GM23338 (cell line): ENCODE measurements around the gene ASPM.

Experiments
- CREB1 ChIP-seq: fragments of 250-450 bp; sonication (Bioruptor Pico); IDR thresholded peaks from 2 replicates; pipeline ENCODE4 v1.5.0; 2020; ENCODE audit warnings: low read depth, mild to moderate bottlenecking, moderate library complexity
- CTCF ChIP-seq, 2 experiments: fragments of 200-600 bp in 1 of 2; sonication (generic) in 1 of 2; conservative IDR thresholded peaks; 2 replicates each; pipeline versions ENCODE4 v1.5.1 to v1.6.1; 2016 to 2017; ENCODE audit warnings: antibody characterized with exemption in 2 of 2, low read depth in 2 of 2, mild to moderate bottlenecking in 2 of 2, moderate library complexity in 1 of 2
- ETS1 ChIP-seq: IDR thresholded peaks from 2 replicates; pipeline ENCODE4 v1.6.1; 2016; ENCODE audit warnings: antibody characterized with exemption
- EZH2 ChIP-seq: fragments of 200-600 bp; sonication (generic); IDR thresholded peaks from one replicate; pipeline ENCODE4 v1.8.0; 2017; ENCODE audit warnings: antibody characterized with exemption, mild to moderate bottlenecking, low read depth; ENCODE audit not compliant: unreplicated experiment
- EZH2phosphoT487 ChIP-seq: fragments of 200-600 bp; sonication (generic); IDR thresholded peaks from one replicate; pipeline ENCODE4 v1.8.1; 2018; ENCODE audit warnings: antibody characterized with exemption; ENCODE audit not compliant: unreplicated experiment
- JUNB ChIP-seq: IDR thresholded peaks from one replicate; pipeline ENCODE4 v1.6.1; 2016; ENCODE audit warnings: antibody characterized with exemption; ENCODE audit not compliant: unreplicated experiment
- NANOG ChIP-seq: IDR thresholded peaks from 2 replicates; pipeline ENCODE4 v1.6.1; 2016; ENCODE audit warnings: antibody characterized with exemption, borderline replicate concordance
- POLR2AphosphoS5 ChIP-seq: IDR thresholded peaks from 2 replicates; pipeline ENCODE4 v1.6.1; 2016; ENCODE audit warnings: antibody characterized with exemption, low read depth
- REST ChIP-seq: IDR thresholded peaks from one replicate; pipeline ENCODE4 v1.6.1; 2018; ENCODE audit warnings: antibody characterized with exemption; ENCODE audit not compliant: unreplicated experiment
- STAT1 ChIP-seq: IDR thresholded peaks from one replicate; pipeline ENCODE4 v1.6.1; 2016; ENCODE audit warnings: antibody characterized with exemption; ENCODE audit not compliant: unreplicated experiment
- ZNF114 ChIP-seq: fragments of 250-450 bp; sonication (Bioruptor Pico); IDR thresholded peaks from 2 replicates; pipeline ENCODE4 v1.5.0; 2020; ENCODE audit warnings: mild to moderate bottlenecking, moderate library complexity
- ZNF331 ChIP-seq: fragments of 250-450 bp; sonication (Bioruptor Pico); IDR thresholded peaks from 2 replicates; pipeline ENCODE4 v1.5.0; 2020; ENCODE audit warnings: low read depth, mild to moderate bottlenecking, moderate library complexity
- ZNF462 ChIP-seq: fragments of 250-450 bp; sonication (Bioruptor Pico); IDR thresholded peaks from 2 replicates; pipeline ENCODE4 v1.5.0; 2020; ENCODE audit warnings: mild to moderate bottlenecking, moderate library complexity

GRCh38 chr1:197144570-197145325 lies 1.7 kb downstream of the ASPM start:
- TF ChIP-seq CTCF (conservative IDR thresholded peaks at IDR 0.05; ENCODE audit: low read depth in 2 of 2), result no peak
- no peak for TF ChIP-seq REST
- TF ChIP-seq EZH2phosphoT487, result no peak
- TF ChIP-seq EZH2, result no peak
- no peak for TF ChIP-seq POLR2AphosphoS5
- no peak for TF ChIP-seq STAT1
- TF ChIP-seq JUNB, result no peak
- TF ChIP-seq CREB1, result no peak
- no peak for TF ChIP-seq NANOG
- no peak for TF ChIP-seq ETS1
- TF ChIP-seq ZNF331 (CRISPR knock-in tag), result no peak
- TF ChIP-seq ZNF462 (CRISPR knock-in tag), result no peak
- TF ChIP-seq ZNF114 (CRISPR knock-in tag), result no peak
